SK-N-SH (cell line): ENCODE results near the gene BTRC. TPM values are rescaled to one million over a fixed set of nuclear protein-coding genes. Genes with fewer than 3 reads are reported as not detected.

Source experiments
- CTCF ChIA-PET: fragments of 300-600, 350-600 bp; formaldehyde crosslinking; extraction: SDS; loops from one replicate; lab custom pipeline; 2021; lab: Yijun Ruan, JAX
- POLR2A ChIA-PET: fragments of 350-600 bp; sonication (Branson Sonifier 250); formaldehyde crosslinking; extraction: SDS; loops from one replicate; lab custom pipeline; 2020; ENCODE audit warnings: antibody characterized with exemption, inconsistent platforms; lab: Yijun Ruan, JAX
- DNase-seq: peaks from one replicate; pipeline ENCODE4 v3.0.0; 2012
- H2AFZ ChIP-seq: fragments of 200-600 bp; sonication (generic); 2 replicates; pipeline ENCODE4 v1.8.1; 2016; ENCODE audit warnings: antibody characterized with exemption, mild to moderate bottlenecking, low read depth
- H3F3A ChIP-seq: fragments of 200-600 bp; sonication (generic); replicated peaks from 2 replicates; pipeline ENCODE3; 2016; ENCODE audit warnings: antibody characterized with exemption, mild to moderate bottlenecking; ENCODE audit not compliant: insufficient read depth
- H3K27ac ChIP-seq, 2 experiments: fragments of 200-500 bp in 1 of 2; fragments of 200-600 bp in 1 of 2; sonication (Bioruptor generic) in 1 of 2; sonication (generic), shearing (Covaris generic) in 1 of 2; 2 replicates each; pipeline versions ENCODE4 v1.5.1 to v1.6.1; 2014 to 2016; ENCODE audit warnings: low read depth in 2 of 2, inconsistent platforms in 1 of 2, low read length in 1 of 2, mild to moderate bottlenecking in 1 of 2, mixed read lengths in 1 of 2
- H3K27me3 ChIP-seq: fragments of 200-600 bp; sonication (generic), shearing (Covaris generic); 2 replicates; pipeline ENCODE4 v1.6.1; 2016; ENCODE audit warnings: mixed run types; ENCODE audit not compliant: insufficient read depth
- H3K36me3 ChIP-seq, 2 experiments: fragments of 200-500 bp in 1 of 2; fragments of 200-600 bp in 1 of 2; sonication (Bioruptor generic) in 1 of 2; sonication (generic) in 1 of 2; replicated peaks in 1 of 2; 2 replicates each; pipeline versions ENCODE3 to v1.5.1; 2014 to 2016; ENCODE audit warnings: low read length in 1 of 2, mild to moderate bottlenecking in 1 of 2; ENCODE audit not compliant: insufficient read depth in 2 of 2, control insufficient read depth in 1 of 2
- H3K4me1 ChIP-seq, 2 experiments: fragments of 200-500 bp in 1 of 2; fragments of 200-600 bp in 1 of 2; sonication (Bioruptor generic) in 1 of 2; sonication (generic), shearing (Covaris generic) in 1 of 2; 2 replicates each; pipeline versions ENCODE4 v1.5.1 to v1.6.1; 2014 to 2016; ENCODE audit warnings: low read depth in 1 of 2, low read length in 1 of 2, mixed run types in 1 of 2; ENCODE audit not compliant: insufficient read depth in 2 of 2, control insufficient read depth in 1 of 2
- H3K4me2 ChIP-seq: fragments of 200-600 bp; sonication (generic), shearing (Covaris generic); 2 replicates; pipeline ENCODE4 v1.6.1; 2017; ENCODE audit warnings: mixed run types
- H3K4me3 ChIP-seq, 2 experiments: fragments of 200-500 bp in 1 of 2; fragments of 200-600 bp in 1 of 2; sonication (Bioruptor generic) in 1 of 2; sonication (generic), shearing (Covaris generic) in 1 of 2; 2 replicates each; pipeline versions ENCODE4 v1.5.1 to v1.8.1; 2014 to 2016; ENCODE audit warnings: low read depth in 2 of 2, inconsistent platforms in 1 of 2, low read length in 1 of 2, mild to moderate bottlenecking in 1 of 2, mixed read lengths in 1 of 2, moderate library complexity in 1 of 2
- H3K79me2 ChIP-seq: fragments of 200-600 bp; sonication (generic); 2 replicates; pipeline ENCODE4 v1.8.1; 2017; ENCODE audit warnings: mild to moderate bottlenecking; ENCODE audit not compliant: insufficient read depth
- H3K9ac ChIP-seq: fragments of 200-600 bp; sonication (generic); 2 replicates; pipeline ENCODE4 v1.6.1; 2017; ENCODE audit warnings: mixed run types
- H3K9me2 ChIP-seq: fragments of 200-600 bp; sonication (generic); 2 replicates; pipeline ENCODE4 v1.6.1; 2017; ENCODE audit warnings: mixed run types
- H3K9me3 ChIP-seq: fragments of 200-600 bp; sonication (generic); 2 replicates; pipeline ENCODE4 v1.6.1; 2017; ENCODE audit warnings: mixed run types, mild to moderate bottlenecking, moderate library complexity
- H4K20me1 ChIP-seq: fragments of 200-600 bp; sonication (generic); 2 replicates; pipeline ENCODE4 v1.6.1; 2017; ENCODE audit warnings: mild to moderate bottlenecking, mixed run types; ENCODE audit not compliant: insufficient read depth
- MAX ChIP-seq: IDR thresholded peaks from 2 replicates; pipeline ENCODE4 v1.4.0; 2012; ENCODE audit warnings: low read depth
- MEF2A ChIP-seq: IDR thresholded peaks from 2 replicates; pipeline ENCODE4 v1.4.0; 2012; ENCODE audit warnings: low read depth, borderline replicate concordance
- NFIC ChIP-seq: IDR thresholded peaks from 2 replicates; pipeline ENCODE4 v1.4.0; 2012; ENCODE audit warnings: borderline replicate concordance
- NRF1 ChIP-seq: IDR thresholded peaks from 2 replicates; pipeline ENCODE4 v1.6.1; 2012; ENCODE audit warnings: low read depth, mild to moderate bottlenecking, low read length
- RXRA ChIP-seq: IDR thresholded peaks from 2 replicates; pipeline ENCODE4 v1.4.0; 2012; ENCODE audit warnings: low read depth, mild to moderate bottlenecking, borderline replicate concordance
- WGBS: methylation state at CpG from one replicate; pipeline ENCODE4 v1.1.6; 2017; ENCODE audit warnings: low lambda C conversion rate; 5-methylcytosine and 5-hydroxymethylcytosine counted together
- polyA plus RNA-seq, 3 experiments: library from polyadenylated mRNA; depleted of rRNA; stranded (reverse); fragments of >200 nt; gene quantifications; 2 replicates each; pipeline ENCODE4 v1.2.3, GENCODE V29; 2012
- TF ChIP-seq, protein P1 (sequence below): fragments of 150-350 bp; IDR thresholded peaks from 2 replicates; pipeline ENCODE4 v1.6.1; 2016; ENCODE audit warnings: mild to moderate bottlenecking, low read depth, low read length

Gene BTRC
- polyA plus RNA-seq, 1 of the 3 experiments (the other 2 are of a cell fraction): 6.5 TPM

DNA sequence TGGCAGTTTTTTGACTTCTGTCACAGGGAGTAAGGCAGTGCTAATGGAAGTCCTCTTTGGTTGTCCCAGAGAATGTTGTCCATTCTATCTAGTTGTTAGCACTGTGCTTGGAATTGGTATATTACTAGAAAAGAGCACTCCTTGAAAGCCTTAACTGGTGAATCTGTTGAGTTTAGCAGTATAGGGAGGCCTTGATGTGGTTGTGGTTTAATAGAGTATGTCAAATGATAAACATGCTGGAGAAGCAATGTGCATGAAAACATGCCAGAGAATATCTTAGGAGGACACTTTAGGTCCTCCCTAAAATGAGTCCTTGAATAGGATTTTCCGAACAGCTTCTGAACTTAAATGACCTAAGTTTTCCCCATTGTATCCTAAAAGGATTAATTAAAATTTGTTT is 98.6 kb downstream of the BTRC start:
- Histone ChIP-seq H3F3A (no peaks in the 10 kb centered on the region), H3K4me2 (no peak overlapping the region), H3K4me3 (no peak overlapping the region), H3K4me1 (peaks cover 0 to 34% of the 10 kb centered on the region in 2 experiments; a peak in 2 of 4 replicates), H3K9me3 (no peaks in the 10 kb centered on the region), H2AFZ (no peak overlapping the region), H3K79me2 (no peaks in the 10 kb centered on the region), H4K20me1 (peaks cover 10% of the 10 kb centered on the region), H3K36me3 (no peaks in the 10 kb centered on the region), H3K27me3 (no peaks in the 10 kb centered on the region), H3K27ac (no peak overlapping the region), H3K9me2 (no peaks in the 10 kb centered on the region), H3K9ac (no peak overlapping the region)
- CTCF ChIA-PET: interaction anchor here (1.0 to 9.0 kb wide), 10 partner anchors 8 to 291 kb away, joined by 3 to 102 read pairs (median 12); no protein-coding TSS in a partner anchor
- POLR2A ChIA-PET: no interaction called here
- DNase-seq: no peak
- WGBS: 100% methylated on average over 1 of the region's 1 CpG
- TF ChIP-seq RXRA: no peak
- TF ChIP-seq NRF1: no peak
- no peak for TF ChIP-seq MAX

- Histone ChIP-seq H3F3A (no peaks in the 10 kb centered on the region), H3K27me3 (no peaks in the 10 kb centered on the region), H3K9me3 (no peaks in the 10 kb centered on the region), H3K4me1 (peaks cover 0 to 34% of the 10 kb centered on the region in 2 experiments; a peak in 2 of 4 replicates)
- WGBS: 88% methylated on average over 1 of the region's 1 CpG
- TF ChIP-seq MEF2A: no peak
- TF ChIP-seq, all 33 proteins: peak for 0
- ChIA-PET POLR2A (no interaction called here), CTCF (interaction anchor here (1.0 to 9.0 kb wide), 8 partner anchors 9 to 292 kb away, joined by 3 to 102 read pairs (median 12); no protein-coding TSS in a partner anchor)
- Histone ChIP-seq H3K4me3 (no peak overlapping the region), H3K36me3 (no peaks in the 10 kb centered on the region), H3K27ac (no peak overlapping the region; a peak in 1 of 4 replicates), H4K20me1 (peaks cover 10% of the 10 kb centered on the region), H3K79me2 (no peaks in the 10 kb centered on the region), H3K4me2 (no peak overlapping the region), H3K9me2 (no peaks in the 10 kb centered on the region), H3K9ac (no peak overlapping the region), H2AFZ (no peak overlapping the region)
- no peak for DNase-seq
These were observed 99.4 kb downstream of the BTRC start for GRCh38 chr10:101453318-101453717.

- H3K9ac ChIP-seq: no peak overlapping the region
These were observed 100.1 kb downstream of the BTRC start for GRCh38 chr10:101453791-101454718.

More at GRCh38 chr10:101453791-101454718, 100.1 kb downstream of the BTRC start:
- H3K9me2 ChIP-seq: no peaks in the 10 kb centered on the region
- no peak overlapping the region for H3K4me2 ChIP-seq
- no peaks in the 10 kb centered on the region for H3K27me3 ChIP-seq
- no peaks in the 10 kb centered on the region for H3K9me3 ChIP-seq
- ChIA-PET POLR2A (no interaction called here), CTCF (interaction anchor here (0.9 to 9.0 kb wide), 7 partner anchors 10 to 293 kb away, joined by 3 to 102 read pairs (median 11); no protein-coding TSS in a partner anchor)
- H3K79me2 ChIP-seq: no peaks in the 10 kb centered on the region; the same call in 1 of the 2 replicates
- peak; percentile 27; the same call in 1 of the 2 replicates for TF ChIP-seq NFIC
- TF ChIP-seq, protein P1, sequence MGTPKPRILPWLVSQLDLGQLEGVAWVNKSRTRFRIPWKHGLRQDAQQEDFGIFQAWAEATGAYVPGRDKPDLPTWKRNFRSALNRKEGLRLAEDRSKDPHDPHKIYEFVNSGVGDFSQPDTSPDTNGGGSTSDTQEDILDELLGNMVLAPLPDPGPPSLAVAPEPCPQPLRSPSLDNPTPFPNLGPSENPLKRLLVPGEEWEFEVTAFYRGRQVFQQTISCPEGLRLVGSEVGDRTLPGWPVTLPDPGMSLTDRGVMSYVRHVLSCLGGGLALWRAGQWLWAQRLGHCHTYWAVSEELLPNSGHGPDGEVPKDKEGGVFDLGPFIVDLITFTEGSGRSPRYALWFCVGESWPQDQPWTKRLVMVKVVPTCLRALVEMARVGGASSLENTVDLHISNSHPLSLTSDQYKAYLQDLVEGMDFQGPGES: no peak
- DNase-seq: no peak
- H3K36me3 ChIP-seq: no peaks in the 10 kb centered on the region
- H4K20me1 ChIP-seq: peaks cover 10% of the 10 kb centered on the region
- no peaks in the 10 kb centered on the region for H3F3A ChIP-seq
- H3K4me3 ChIP-seq: no peak overlapping the region
- no peak overlapping the region for H2AFZ ChIP-seq
- peaks cover 0 to 34% of the 10 kb centered on the region in 2 experiments; a peak in 2 of 4 replicates for H3K4me1 ChIP-seq
- peak overlapping the region in 1 of 2 experiments; percentile 12; a peak in 1 of 4 replicates for H3K27ac ChIP-seq
- WGBS: 58% methylated on average over 6 of the region's 6 CpGs
